HepG2 (cell line): ENCODE measurements around the gene CNP. TPM values are rescaled to one million over a fixed set of nuclear protein-coding genes. Genes with fewer than 3 reads are reported as not detected.

Experiments
- CENPT ChIP-seq: sonication (generic); formaldehyde crosslinking; IDR thresholded peaks from 2 replicates; pipeline ENCODE4 v1.8.0; 2022; ENCODE audit warnings: low read depth, mild to moderate bottlenecking, moderate library complexity, missing genetic modification reagents
- CHD4 ChIP-seq: fragments of 200-600 bp; sonication (generic); IDR thresholded peaks from 2 replicates; pipeline ENCODE4 v1.7.0; 2017; ENCODE audit warnings: mild to moderate bottlenecking, low read length, borderline replicate concordance
- ETS1 ChIP-seq: sonication (generic); formaldehyde crosslinking; IDR thresholded peaks from 2 replicates; pipeline ENCODE4 v1.4.0; 2020; ENCODE audit warnings: missing genetic modification reagents
- HNF4A ChIP-seq: sonication (generic); formaldehyde crosslinking; IDR thresholded peaks from 2 replicates; pipeline ENCODE4 v1.4.0; 2020; ENCODE audit warnings: missing genetic modification reagents
- LBX2 ChIP-seq: sonication (generic); formaldehyde crosslinking; IDR thresholded peaks from 2 replicates; pipeline ENCODE4 v1.5.0; 2020; ENCODE audit warnings: missing genetic modification reagents, mild to moderate bottlenecking, borderline replicate concordance
- MED1 ChIP-seq: sonication (generic); formaldehyde crosslinking; IDR thresholded peaks from 2 replicates; pipeline ENCODE4 v1.4.0; 2020; ENCODE audit warnings: missing genetic modification reagents
- MIXL1 ChIP-seq: IDR thresholded peaks from 2 replicates; pipeline ENCODE4 v1.6.1; 2016
- PITX1 ChIP-seq: sonication (generic); formaldehyde crosslinking; IDR thresholded peaks from 2 replicates; pipeline ENCODE4 v1.5.1; 2020; ENCODE audit warnings: mild to moderate bottlenecking, missing genetic modification reagents
- TIGD3 ChIP-seq: sonication (generic); formaldehyde crosslinking; IDR thresholded peaks from 2 replicates; pipeline ENCODE4 v1.5.1; 2020; ENCODE audit warnings: mild to moderate bottlenecking, missing genetic modification reagents, borderline replicate concordance
- TRAFD1 ChIP-seq: sonication (generic); formaldehyde crosslinking; IDR thresholded peaks from 2 replicates; pipeline ENCODE4 v1.5.1; 2020; ENCODE audit warnings: missing genetic modification reagents, mild to moderate bottlenecking, borderline replicate concordance
- ZFX ChIP-seq: sonication (generic); formaldehyde crosslinking; IDR thresholded peaks from 2 replicates; pipeline ENCODE4 v1.4.0; 2020; ENCODE audit warnings: mild to moderate bottlenecking, low read depth, missing genetic modification reagents, moderate library complexity
- ZMYM3 ChIP-seq: sonication (generic); formaldehyde crosslinking; IDR thresholded peaks from 2 replicates; pipeline ENCODE4 v1.5.1; 2020; ENCODE audit warnings: mild to moderate bottlenecking, missing genetic modification reagents
- ZNF296 ChIP-seq: sonication (generic); formaldehyde crosslinking; conservative IDR thresholded peaks from 2 replicates; pipeline ENCODE4 v1.5.0; 2020; ENCODE audit warnings: mild to moderate bottlenecking, missing genetic modification reagents
- ZNF441 ChIP-seq: sonication (generic); formaldehyde crosslinking; IDR thresholded peaks from 2 replicates; pipeline ENCODE4 v1.7.0; 2021; ENCODE audit warnings: missing genetic modification reagents, borderline replicate concordance
- ZNF543 ChIP-seq: sonication (generic); formaldehyde crosslinking; IDR thresholded peaks from 2 replicates; pipeline ENCODE4 v1.4.0; 2020; ENCODE audit warnings: mild to moderate bottlenecking, missing genetic modification reagents
- ZNF547 ChIP-seq: sonication (generic); formaldehyde crosslinking; IDR thresholded peaks from 2 replicates; pipeline ENCODE4 v1.5.1; 2020; ENCODE audit warnings: mild to moderate bottlenecking, missing genetic modification reagents
- ZNF562 ChIP-seq: sonication (generic); formaldehyde crosslinking; IDR thresholded peaks from 2 replicates; pipeline ENCODE4 v1.8.0; 2022; ENCODE audit warnings: missing genetic modification reagents, borderline replicate concordance
- ZNF609 ChIP-seq: sonication (generic); formaldehyde crosslinking; IDR thresholded peaks from 2 replicates; pipeline ENCODE4 v1.4.0; 2020; ENCODE audit warnings: mild to moderate bottlenecking, missing genetic modification reagents, borderline replicate concordance
- ZNF776 ChIP-seq: sonication (generic); formaldehyde crosslinking; IDR thresholded peaks from 2 replicates; pipeline ENCODE4 v1.4.0; 2020; ENCODE audit warnings: mild to moderate bottlenecking, missing genetic modification reagents
- ZSCAN25 ChIP-seq: sonication (generic); formaldehyde crosslinking; IDR thresholded peaks from 2 replicates; pipeline ENCODE4 v1.8.0; 2022; ENCODE audit warnings: mild to moderate bottlenecking, missing genetic modification reagents
- polyA plus RNA-seq, 8 experiments: library from polyadenylated mRNA; depleted of rRNA in 3 of 8; stranded (reverse) in 7 of 8; unstranded in 1 of 8; fragments of >200 nt; fragmentation: Illumina TruSeq in 4 of 8; extraction: Trizol in 4 of 8; gene quantifications; 2 replicates each; pipeline versions ENCODE4 v1.2.1 to v1.2.3, GENCODE V29; 2011 to 2016; ENCODE audit warnings: low read depth in 4 of 8, missing spikeins in 1 of 8, mixed read lengths in 1 of 8; ENCODE audit not compliant: insufficient read depth in 1 of 8
- total RNA-seq, 5 experiments: library from RNA; depleted of rRNA; stranded (reverse); fragments of >200 nt; fragmentation: Illumina TruSeq; extraction: Trizol; gene quantifications; 2 replicates each; pipeline ENCODE4 v1.2.3, GENCODE V29; 2016; ENCODE audit warnings: low read depth in 1 of 5

The CNP gene
- total and polyA plus RNA-seq, 2 of the 13 experiments (the other 11 are each of a cell fraction or from before 2014, with no cell fraction given) = 97.2 to 161 TPM

GRCh38 chr17:41919165-41919817 is 47.3 kb upstream of the CNP start (continued):
- TF ChIP-seq TRAFD1 (peak; percentile 95; the same call in 1 of the 2 replicates), ZNF609 (CRISPR knock-in tag) (peak; percentile 42; the same call in 1 of the 2 replicates), HNF4A (0 out of 2 replicates have a peak, but pooled peaks have one; percentile 4), TIGD3 (CRISPR knock-in tag) (no peak), MED1 (0 out of 2 replicates have a peak, but pooled peaks have one; percentile 28), ZNF441 (CRISPR knock-in tag) (no peak), ZNF543 (CRISPR knock-in tag) (peak; percentile 30; the same call in 1 of the 2 replicates), ZNF296 (CRISPR knock-in tag) (no peak), ETS1 (CRISPR knock-in tag) (0 out of 2 replicates have a peak, but pooled peaks have one; percentile 81), ZNF562 (CRISPR knock-in tag) (no peak), ZNF776 (CRISPR knock-in tag) (0 out of 2 replicates have a peak, but pooled peaks have one; percentile 73), CHD4 (no peak), ZMYM3 (peak; percentile 69; the same call in 1 of the 2 replicates), PITX1 (peak; percentile 95), ZFX (CRISPR knock-in tag) (peak; percentile 88), MIXL1 (CRISPR knock-in tag) (0 out of 2 replicates have a peak, but pooled peaks have one; percentile 6), CENPT (peak; percentile 57; the same call in 1 of the 2 replicates), LBX2 (CRISPR knock-in tag) (peak; percentile 89; the same call in 1 of the 2 replicates), ZNF547 (peak; percentile 29; the same call in 1 of the 2 replicates), ZSCAN25 (CRISPR knock-in tag) (0 out of 2 replicates have a peak, but pooled peaks have one; percentile 4)
